Right lobe of liver (tissue), 6 donors: ENCODE measurements around the gene ZNF354C. TPM values are rescaled to one million over a fixed set of nuclear protein-coding genes. Genes with fewer than 3 reads are reported as not detected.
"Not testable (repeated sequence)": the region's sequence is repeated elsewhere in the genome, so short reads cannot be mapped to it uniquely, and the experiment has no call there.

Experiments used
- ATAC-seq, 4 donors: fragments of 200-7000 bp; cut with Tn5 transposase; one replicate each; pipeline ENCODE4 v1.9.1; 2020; ENCODE audit warnings: mild to moderate bottlenecking in 4 of 4, moderate library complexity in 4 of 4
- DNase-seq, 3 donors: peaks; one replicate each; pipeline ENCODE4 v3.0.0-alpha.2; 2020
- H3K27ac ChIP-seq, 3 donors: fragments of 200-600 bp; one replicate each; pipeline ENCODE4 v1.8.0; 2022
- H3K27me3 ChIP-seq, 2 donors: fragments of 200-600 bp; one replicate each; pipeline ENCODE4 v1.8.0; 2022
- H3K36me3 ChIP-seq, 4 donors: fragments of 200-600 bp; sonication (generic) in 1 of 4; one replicate each; pipeline versions ENCODE4 v1.5.1 to v1.8.0; 2017 to 2022; ENCODE audit warnings: control low read depth in 1 of 4
- H3K4me1 ChIP-seq, 4 donors: fragments of 200-600 bp; sonication (generic) in 1 of 4; one replicate each; pipeline versions ENCODE4 v1.5.1 to v1.8.0; 2017 to 2022; ENCODE audit warnings: control low read depth in 1 of 4
- H3K4me3 ChIP-seq, 3 donors: fragments of 200-600 bp; one replicate each; pipeline ENCODE4 v1.8.0; 2022
- H3K9me3 ChIP-seq, 4 donors: fragments of 200-600 bp; sonication (generic) in 1 of 4; one replicate each; pipeline versions ENCODE4 v1.5.1 to v1.8.0; 2017 to 2022; ENCODE audit warnings: control low read depth in 1 of 4
- POLR2A ChIP-seq: fragments of 450-650 bp; IDR thresholded peaks from one replicate; pipeline ENCODE4 v1.6.1; 2017; ENCODE audit warnings: antibody characterized with exemption, mild to moderate bottlenecking
- WGBS: methylation state at CpG from one replicate; pipeline ENCODE4 v1.1.6; 2018; ENCODE audit warnings: low coverage, low lambda C conversion rate; ENCODE audit not compliant: insufficient coverage; ENCODE audit errors: missing lambda C conversion rate; 5-methylcytosine and 5-hydroxymethylcytosine counted together
- intact Hi-C, 2 donors: fragments of 100-400 bp; cut with DNase I; formaldehyde crosslinking; loops; one replicate each; pipeline versions ENCODE4 v1.11.2 to v1.14.1; 2022
- total RNA-seq, 6 experiments: library from RNA; depleted of rRNA in 2 of 6; stranded (reverse); fragments of >200 nt in 2 of 6; fragmentation: NEBNext Ultra II Directional in 3 of 6; extraction: Animal tissue kit (Norgen Biotek cat#: 25700) in 3 of 6; gene quantifications; one replicate each; pipeline versions ENCODE4 v1.1.0 to v1.2.4, GENCODE V29; 2016 to 2023
- TF ChIP-seq, protein P1 (sequence below), 4 donors: fragments of 200-600 bp in 3 of 4; fragments of 450-650 bp in 1 of 4; IDR thresholded peaks; one replicate each; pipeline versions ENCODE4 v1.5.1 to v1.8.0; 2016 to 2022; ENCODE audit warnings: antibody characterized with exemption in 4 of 4, mild to moderate bottlenecking in 2 of 4
- donor health status: DM: no; HTN: yes; CAD: no.
- donor health status: DM: no; HTN: no; CAD: no.
- donor health status: DM: no; HTN: no; CAD: no.
- donor health status: DM: no; HTN: yes; CAD: no.
- donor health status: DM: no; HTN: yes; CAD: no.

The ZNF354C gene
- total RNA-seq, 6 experiments from 2014 or later: 0.81 to 2.4 (median 1.4) TPM

- Histone ChIP-seq H3K36me3 (peaks cover 0 to 21% (median 3%) of the 10 kb centered on the region in 4 donors), H3K9me3 (peaks cover 0 to 72% (median 31%) of the 10 kb centered on the region in 4 donors), H3K4me3 (no peak overlapping the region), H3K27me3 (no peaks in the 10 kb centered on the region), H3K27ac (no peak overlapping the region), H3K4me1 (no peaks in the 10 kb centered on the region)
- DNase-seq (no peak), ATAC-seq (no peak)
- 92% methylated on average over 4 of the region's 4 CpGs for WGBS
- no peak for TF ChIP-seq POLR2A
- TF ChIP-seq, protein P1, sequence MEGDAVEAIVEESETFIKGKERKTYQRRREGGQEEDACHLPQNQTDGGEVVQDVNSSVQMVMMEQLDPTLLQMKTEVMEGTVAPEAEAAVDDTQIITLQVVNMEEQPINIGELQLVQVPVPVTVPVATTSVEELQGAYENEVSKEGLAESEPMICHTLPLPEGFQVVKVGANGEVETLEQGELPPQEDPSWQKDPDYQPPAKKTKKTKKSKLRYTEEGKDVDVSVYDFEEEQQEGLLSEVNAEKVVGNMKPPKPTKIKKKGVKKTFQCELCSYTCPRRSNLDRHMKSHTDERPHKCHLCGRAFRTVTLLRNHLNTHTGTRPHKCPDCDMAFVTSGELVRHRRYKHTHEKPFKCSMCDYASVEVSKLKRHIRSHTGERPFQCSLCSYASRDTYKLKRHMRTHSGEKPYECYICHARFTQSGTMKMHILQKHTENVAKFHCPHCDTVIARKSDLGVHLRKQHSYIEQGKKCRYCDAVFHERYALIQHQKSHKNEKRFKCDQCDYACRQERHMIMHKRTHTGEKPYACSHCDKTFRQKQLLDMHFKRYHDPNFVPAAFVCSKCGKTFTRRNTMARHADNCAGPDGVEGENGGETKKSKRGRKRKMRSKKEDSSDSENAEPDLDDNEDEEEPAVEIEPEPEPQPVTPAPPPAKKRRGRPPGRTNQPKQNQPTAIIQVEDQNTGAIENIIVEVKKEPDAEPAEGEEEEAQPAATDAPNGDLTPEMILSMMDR (IDR thresholded peaks at IDR 0.05): no peak
- intact Hi-C loops: no loop called here
Observed at GRCh38 chr5:179080724-179081123, 20.6 kb downstream of the ZNF354C start.

- H3K27me3 ChIP-seq: no peaks in the 10 kb centered on the region
- no peak overlapping the region for H3K4me3 ChIP-seq
- peaks cover 0 to 54% (median 3%) of the 10 kb centered on the region in 4 donors for H3K9me3 ChIP-seq
- H3K36me3 ChIP-seq: no peaks in the 10 kb centered on the region
- no peak for TF ChIP-seq POLR2A
- TF ChIP-seq, protein P1 (IDR thresholded peaks at IDR 0.05): no peak
- WGBS: 60% methylated on average over 2 of the region's 2 CpGs
- intact Hi-C loops: no loop called here
- no peaks in the 10 kb centered on the region for H3K4me1 ChIP-seq
- H3K27ac ChIP-seq: no peak overlapping the region
- ATAC-seq: no peak
- DNase-seq: no peak
Observed at GRCh38 chr5:179089502-179089901, 29.3 kb downstream of the ZNF354C start.

GRCh38 chr5:179101282-179101681, 41.1 kb downstream of the ZNF354C start:
- H3K27me3 ChIP-seq, H3K36me3 ChIP-seq, DNase-seq, H3K27ac ChIP-seq, H3K4me1 ChIP-seq, H3K4me3 ChIP-seq, intact Hi-C loops, ATAC-seq: not testable (repeated sequence)
- no CpG with 5 or more reads among the region's 17 CpGs for WGBS
- H3K9me3 ChIP-seq: peaks cover 0 to 23% (median 8%) of the 10 kb centered on the region in 4 donors

DNA sequence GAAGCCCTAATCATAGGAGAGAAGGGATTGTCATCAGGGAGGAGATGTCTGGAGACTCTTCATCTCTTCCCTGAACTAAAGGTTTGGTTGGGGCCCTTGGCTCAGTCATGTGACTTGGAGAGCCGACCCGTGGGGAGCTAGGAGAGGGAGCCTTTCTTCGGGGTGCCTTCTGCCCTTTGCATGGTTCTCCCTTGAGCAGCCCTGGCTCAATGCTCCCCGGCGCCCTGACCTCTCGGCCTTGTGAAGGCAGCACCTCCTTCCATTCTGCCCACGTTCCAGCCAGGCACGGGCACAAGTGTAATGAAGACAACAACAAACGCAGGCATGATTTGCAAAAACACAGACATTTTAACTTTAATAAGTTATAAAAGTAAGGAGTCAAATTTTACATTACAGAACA, 50.4 kb downstream of the ZNF354C start:
- DNase-seq: no peak
- Histone ChIP-seq H3K4me1 (no peaks in the 10 kb centered on the region), H3K9me3 (no peaks in the 10 kb centered on the region), H3K4me3 (no peak overlapping the region), H3K36me3 (no peaks in the 10 kb centered on the region), H3K27me3 (no peaks in the 10 kb centered on the region), H3K27ac (no peak overlapping the region)
- intact Hi-C loops: no loop called here
- WGBS: 69% methylated on average over 9 of the region's 9 CpGs
- no peak for ATAC-seq
- TF ChIP-seq, protein P1 (IDR thresholded peaks at IDR 0.05): no peak
- no peak for TF ChIP-seq POLR2A

GRCh38 chr5:179111267-179112207, 51.4 kb downstream of the ZNF354C start:
- H3K4me3 ChIP-seq: no peak overlapping the region
- ATAC-seq (no peak), DNase-seq (no peak)
- no peaks in the 10 kb centered on the region for H3K27me3 ChIP-seq
- H3K27ac ChIP-seq: no peak overlapping the region
- no peaks in the 10 kb centered on the region for H3K9me3 ChIP-seq
- TF ChIP-seq, protein P1 (IDR thresholded peaks at IDR 0.05): no peak
- TF ChIP-seq POLR2A: no peak
- 69% methylated on average over 9 of the region's 21 CpGs for WGBS
- H3K36me3 ChIP-seq: no peaks in the 10 kb centered on the region
- intact Hi-C loops: no loop called here
- H3K4me1 ChIP-seq: no peaks in the 10 kb centered on the region
